Activated gamma-delta T cell treated with Interleukin-2 at 50 U/mL for 16 hours (primary cell): Measurements from ENCODE around the gene PICK1.

Source experiments
- DNase-seq: peaks from one replicate; pipeline ENCODE4 v3.0.0-alpha.2; 2020

The PICK1 gene

GRCh38 chr22:38051261-38051660 is 5.9 kb upstream of the PICK1 start:
- no peak for DNase-seq

DNA sequence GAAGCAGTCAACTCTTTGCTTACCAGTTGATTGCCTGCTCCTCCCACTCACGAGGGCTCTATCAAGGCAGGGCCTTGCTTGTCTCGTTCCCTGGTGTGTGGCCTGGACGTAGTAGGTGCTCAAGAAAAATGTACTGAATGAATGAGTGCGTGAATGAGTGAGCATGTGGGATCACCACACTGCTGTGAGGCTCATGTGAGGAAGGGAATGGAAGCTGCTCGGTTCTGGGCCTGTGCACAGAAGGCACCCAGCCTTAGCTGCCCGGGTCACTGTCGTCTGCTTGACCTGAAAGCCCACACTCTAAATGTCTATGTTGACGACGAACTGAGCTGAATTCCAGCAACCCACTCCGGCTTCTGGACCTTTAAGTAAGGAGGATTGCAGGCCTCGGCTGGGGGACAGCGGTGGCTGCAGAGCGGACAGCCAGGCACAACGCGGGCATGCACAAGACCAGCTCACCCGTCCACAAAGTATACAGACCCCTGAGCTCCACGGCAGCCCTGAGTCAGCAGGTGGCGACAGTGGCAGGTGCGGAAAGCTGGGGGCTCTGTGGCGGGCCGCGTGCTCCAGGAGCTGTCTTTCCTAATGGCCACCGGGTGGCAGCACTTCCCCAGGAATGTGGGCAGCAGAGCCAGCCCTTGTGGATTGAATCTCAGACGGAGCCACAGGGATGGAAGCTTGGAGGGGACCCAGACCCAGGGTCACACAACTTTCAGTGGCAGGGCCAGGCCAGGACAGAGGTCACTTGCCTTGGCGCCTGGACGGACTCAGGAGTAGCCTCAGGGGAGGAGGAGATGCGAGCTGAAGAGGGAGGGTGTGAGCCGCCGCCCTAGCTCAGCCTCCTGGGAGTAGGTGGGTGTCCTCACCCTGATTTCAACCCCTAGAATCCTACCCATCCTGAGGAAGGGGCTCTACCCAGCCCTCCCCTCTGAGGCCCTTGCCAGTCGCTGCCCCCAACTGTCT is 5.0 kb upstream of the PICK1 start:
- peak; percentile 81 for DNase-seq

GRCh38 chr22:38062791-38063190 is 5.6 kb downstream of the PICK1 start:
- no peak for DNase-seq

DNA sequence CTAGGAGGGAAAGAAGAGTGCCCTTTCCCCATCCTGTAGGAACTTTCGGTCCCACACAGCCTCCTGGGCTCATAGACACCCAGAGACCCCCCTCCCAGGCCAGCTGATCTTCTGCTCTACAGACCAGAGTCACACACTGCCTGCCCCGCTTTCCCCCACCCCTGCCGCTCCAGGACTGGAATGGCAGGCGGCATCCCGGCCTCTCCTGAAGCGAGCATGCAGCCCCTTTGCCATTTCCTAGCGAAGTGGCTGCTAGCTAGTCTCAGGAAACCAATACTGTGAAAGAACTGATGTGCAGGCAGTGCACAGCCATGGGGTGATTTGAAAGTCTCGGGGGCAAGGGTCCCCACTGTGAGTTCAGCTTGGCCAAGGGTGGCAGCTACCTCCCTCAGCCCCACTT is 8.3 kb downstream of the PICK1 start:
- DNase-seq = no peak

DNA sequence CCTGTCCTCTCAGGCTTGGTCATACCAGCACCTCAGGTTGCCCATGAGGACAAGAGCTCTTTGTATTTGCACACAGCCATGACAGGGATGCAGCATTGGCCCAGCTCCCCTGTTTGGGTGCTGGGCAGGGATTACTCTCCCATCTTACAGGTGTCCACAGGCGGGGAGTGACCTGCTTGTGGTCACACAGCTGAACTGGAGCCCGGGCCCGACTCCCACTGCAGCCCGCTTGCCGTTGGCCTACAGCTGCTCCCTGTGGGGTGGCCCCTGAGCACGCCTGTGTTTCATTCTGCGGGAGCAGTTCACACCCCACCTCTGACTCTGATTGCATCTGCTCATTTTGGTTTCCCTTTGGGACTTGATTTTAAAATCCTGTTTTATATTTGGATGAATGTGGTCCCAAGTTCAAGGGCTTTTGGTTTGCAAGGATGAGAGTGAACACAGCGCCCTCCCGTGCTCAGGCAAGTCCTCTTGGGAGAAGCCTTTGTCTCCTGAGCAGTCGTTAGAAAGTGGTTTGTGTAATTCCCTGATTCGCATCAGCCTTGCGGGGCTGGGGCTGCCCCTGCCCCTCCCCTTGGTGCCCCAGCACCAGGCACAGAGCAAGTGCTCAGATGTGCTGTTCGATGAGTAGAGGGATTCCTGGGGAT is 9.3 kb downstream of the PICK1 start:
- no peak for DNase-seq

DNA sequence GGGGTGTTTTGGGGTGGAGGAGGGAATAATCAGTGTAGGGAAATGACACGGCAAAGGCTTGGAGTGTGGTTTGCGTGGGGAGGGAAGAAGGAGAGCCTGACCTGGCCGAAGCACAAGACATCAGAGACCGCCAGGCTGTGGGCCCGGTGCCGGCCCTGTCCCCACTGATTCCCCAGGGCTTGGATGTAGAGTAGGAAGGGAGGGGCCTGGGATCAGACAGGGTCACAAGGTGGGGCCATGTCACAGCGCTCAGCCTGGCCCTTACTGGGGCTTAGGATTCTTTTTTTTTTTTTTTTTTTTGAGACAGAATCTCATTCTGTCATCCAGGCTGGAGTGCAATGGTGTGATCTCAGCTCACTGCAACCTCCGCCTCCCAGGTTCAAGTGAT is 9.8 kb downstream of the PICK1 start:
- no peak for DNase-seq

DNA sequence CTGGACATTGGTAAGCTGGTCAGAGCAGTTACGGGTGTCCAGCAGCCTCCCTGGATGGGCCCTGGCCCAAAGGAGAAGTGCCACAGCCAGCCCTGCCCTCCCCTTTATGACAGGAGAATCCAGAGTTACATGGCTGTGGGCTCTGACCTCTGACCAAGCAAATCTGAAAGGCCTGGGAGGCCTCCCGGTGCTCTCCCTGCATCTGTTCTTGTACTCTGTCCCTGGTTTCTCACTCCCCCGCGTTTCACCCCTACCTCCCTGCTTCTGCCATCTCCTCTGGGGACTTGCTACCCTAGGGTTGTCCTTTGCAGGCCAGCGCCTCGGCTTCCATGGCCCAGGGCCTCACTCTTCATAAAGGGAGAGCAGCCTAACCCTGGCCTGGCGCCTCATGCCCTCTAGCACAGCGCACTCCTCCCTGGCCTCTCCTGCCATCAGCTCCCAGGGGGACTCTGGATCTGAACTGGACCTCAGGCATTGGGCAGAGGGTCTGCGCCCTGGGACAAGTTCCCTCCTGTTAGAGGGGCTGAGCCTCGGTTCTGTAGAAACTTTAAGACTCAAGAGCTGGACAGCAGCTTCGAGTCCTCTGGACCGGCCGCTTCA is 10.7 kb downstream of the PICK1 start:
- no peak for DNase-seq

DNA sequence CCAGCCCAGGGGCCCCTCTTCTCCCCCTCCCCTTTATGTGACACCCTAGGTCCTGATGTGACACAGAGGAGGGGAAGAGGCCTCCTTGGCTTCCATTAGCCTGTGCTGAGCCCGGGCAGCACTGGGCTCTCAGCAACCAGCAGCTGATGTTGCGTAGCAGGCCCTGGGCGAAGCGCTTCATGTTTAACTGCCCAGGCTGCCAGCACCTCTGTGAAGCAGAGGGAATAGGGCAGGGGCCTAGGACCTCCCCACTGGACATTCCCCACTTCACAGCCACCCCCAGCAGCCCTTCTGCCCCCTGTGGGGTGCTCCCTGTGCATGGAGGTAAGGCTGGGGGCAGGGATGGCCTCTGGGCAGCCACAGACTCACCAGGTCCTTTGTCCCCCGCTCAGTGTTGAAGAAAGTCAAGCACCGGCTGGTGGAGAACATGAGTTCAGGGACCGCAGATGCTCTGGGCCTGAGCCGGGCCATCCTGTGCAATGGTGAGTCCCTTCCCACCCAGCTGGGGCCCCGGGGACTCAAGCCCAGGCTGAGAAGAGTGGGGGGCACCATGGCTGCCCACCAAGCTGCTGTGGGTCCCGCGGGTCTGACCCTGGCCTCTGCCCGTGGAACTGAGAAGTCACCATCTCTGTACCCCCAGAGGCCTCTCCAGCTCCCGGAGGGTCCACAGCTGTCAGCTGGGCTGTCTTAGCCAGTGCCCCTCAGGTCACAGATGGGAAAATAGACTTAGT is 11.6 kb downstream of the PICK1 start:
- no peak for DNase-seq

GRCh38 chr22:38069372-38070249 is 12.4 kb downstream of the PICK1 start:
- DNase-seq = no peak

DNA sequence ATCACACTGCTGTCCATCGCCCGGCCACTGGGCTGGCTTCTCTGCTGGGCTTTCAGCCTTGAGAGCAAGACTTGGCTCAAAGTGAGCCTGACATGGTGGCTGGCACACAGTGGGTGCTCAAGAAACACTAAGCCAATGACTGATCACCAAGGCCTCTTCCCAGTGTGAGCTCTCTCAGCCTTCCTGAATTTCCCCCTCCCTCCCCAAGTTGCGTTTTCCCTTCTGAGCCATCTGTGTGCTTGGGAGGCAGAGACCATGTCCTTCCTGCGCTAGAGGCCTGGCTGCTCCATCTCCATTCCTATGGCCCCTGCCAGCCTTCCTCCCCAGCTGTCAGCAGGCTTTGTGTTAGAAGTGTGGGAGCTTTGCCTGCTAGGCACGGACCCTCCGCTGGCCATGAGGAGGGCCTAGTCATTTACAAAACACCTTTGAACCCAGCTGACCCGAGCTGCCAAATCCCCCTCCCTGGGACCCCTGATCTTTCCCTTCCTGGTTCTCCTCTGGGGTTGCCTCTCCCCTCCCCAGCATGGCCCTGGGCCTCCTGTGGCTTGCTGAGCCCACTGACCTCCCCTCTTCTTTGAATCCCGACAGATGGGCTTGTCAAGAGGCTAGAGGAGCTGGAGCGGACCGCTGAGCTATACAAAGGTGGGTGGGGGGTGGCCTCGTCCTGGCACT is 13.2 kb downstream of the PICK1 start:
- DNase-seq = no peak

DNA sequence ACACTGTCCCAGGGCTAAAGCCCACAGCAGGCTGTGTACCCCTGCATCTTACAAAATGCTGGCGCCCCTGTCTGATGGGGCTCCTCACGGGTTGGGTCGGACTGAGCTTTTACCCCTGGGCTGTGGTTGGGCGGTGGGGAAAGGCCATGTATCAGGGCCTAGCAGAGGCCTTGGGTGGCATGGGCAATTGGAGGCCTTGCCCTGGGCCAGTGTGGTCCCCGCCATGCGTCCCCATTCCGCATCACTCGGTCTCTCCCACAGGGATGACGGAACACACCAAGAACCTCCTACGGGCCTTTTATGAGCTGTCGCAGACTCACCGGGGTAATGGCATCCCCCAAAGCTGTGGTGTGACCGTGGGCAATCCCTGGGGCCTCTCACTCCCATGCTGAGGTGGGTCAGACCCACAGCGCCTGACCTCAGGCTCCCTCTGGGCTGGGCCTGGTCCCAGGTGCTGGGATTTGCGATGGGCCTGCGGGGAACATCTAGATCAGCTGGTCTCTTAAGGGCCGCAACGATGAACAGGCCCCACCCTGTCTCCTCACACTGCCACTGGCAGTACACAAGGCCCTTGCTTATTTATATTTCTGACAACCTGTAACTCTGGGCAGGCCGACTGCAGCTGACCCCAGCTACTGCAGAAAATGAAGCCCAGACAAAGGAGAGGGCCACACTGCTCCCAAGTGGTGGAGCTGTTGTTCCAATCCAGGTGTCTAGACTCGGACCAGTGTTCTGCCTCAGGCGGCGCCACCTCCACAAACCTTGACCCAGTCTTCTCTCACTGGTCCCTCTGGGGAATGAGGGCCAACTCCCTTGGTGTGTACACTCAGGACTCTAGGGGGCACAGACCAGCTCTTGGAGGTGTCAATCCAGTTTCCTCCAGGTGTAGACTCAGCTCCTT is 14.5 kb downstream of the PICK1 start:
- DNase-seq = no peak

DNA sequence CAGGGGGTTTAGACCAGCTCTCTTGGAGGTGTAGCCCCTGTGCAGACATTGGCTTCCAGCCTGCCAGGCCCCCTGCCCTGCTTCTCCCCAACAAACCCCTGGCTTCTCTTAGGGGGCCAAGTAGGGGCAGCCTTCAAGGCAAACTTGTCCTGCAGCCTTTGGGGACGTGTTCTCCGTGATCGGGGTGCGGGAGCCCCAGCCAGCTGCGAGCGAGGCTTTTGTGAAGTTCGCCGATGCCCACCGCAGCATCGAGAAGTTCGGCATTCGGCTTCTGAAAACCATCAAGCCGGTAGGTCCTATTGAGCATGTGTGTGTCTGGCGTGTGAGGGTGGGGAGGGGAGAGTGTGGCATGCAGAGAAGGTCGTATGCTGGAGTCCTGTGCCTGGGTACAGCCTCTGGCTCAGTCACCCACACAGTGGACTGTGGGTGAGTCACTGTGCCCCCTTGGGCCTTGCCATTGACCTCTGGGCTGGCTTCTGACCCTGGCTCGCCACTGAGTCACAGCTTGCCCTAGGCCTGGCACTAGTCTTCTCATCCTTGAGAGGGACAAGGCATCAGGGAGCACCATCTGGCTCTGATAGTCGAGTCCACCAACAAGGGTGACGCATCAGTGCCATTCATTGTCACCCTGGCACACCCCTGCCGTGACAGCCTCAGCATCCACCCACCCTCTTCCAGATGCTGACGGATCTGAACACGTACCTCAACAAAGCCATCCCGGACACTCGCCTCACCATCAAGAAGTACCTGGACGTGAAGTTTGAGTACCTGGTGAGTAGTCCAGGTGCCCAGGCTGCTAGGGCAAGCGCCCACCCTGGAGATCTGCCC is 15.3 kb downstream of the PICK1 start:
- no peak for DNase-seq

DNA sequence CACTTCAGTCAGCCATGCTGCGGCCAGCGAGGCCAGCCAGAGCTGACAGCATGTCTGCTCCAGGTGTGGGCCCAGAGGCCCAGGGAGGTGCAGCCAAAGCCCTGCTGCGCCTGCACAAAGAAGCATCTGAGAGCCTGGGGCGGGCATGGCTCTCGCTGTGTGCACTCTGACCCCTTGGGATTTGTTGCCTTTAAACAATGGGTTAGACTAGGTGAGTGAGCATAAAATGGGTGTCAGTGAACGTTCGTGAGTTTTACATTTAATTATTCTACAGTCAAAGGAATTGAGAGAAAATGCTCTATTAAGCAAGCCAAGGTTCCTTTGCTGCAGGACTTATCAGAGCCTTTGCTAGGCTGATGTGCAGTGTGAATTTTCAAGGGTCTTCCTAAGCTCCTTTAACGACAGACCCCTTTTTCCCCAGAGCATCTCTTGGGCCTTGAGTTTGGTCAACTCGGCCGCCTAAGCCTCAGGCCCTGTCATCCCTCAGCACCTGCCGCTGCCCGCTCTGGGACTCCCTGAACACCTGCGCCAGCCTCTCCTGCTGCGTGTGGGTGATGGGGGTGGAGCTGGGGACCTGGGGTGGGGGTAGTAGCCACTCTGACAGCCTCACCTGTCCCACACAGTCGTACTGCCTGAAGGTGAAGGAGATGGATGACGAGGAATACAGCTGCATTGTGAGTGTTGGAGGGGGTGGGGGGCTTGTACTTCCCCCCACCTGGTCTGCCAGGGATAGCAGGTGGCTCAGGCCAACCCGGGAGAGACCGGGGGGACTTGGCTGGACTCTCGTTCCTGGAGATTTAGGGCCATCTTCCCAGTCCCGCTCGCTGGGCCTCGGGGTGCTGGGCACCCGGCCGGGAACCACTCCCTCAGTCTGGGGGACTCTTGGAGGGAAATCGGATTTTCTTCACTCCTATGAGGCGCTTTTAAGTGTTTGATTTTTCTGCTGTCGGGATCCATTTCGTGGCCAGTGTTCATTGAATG is 16.2 kb downstream of the PICK1 start:
- no peak for DNase-seq

DNA sequence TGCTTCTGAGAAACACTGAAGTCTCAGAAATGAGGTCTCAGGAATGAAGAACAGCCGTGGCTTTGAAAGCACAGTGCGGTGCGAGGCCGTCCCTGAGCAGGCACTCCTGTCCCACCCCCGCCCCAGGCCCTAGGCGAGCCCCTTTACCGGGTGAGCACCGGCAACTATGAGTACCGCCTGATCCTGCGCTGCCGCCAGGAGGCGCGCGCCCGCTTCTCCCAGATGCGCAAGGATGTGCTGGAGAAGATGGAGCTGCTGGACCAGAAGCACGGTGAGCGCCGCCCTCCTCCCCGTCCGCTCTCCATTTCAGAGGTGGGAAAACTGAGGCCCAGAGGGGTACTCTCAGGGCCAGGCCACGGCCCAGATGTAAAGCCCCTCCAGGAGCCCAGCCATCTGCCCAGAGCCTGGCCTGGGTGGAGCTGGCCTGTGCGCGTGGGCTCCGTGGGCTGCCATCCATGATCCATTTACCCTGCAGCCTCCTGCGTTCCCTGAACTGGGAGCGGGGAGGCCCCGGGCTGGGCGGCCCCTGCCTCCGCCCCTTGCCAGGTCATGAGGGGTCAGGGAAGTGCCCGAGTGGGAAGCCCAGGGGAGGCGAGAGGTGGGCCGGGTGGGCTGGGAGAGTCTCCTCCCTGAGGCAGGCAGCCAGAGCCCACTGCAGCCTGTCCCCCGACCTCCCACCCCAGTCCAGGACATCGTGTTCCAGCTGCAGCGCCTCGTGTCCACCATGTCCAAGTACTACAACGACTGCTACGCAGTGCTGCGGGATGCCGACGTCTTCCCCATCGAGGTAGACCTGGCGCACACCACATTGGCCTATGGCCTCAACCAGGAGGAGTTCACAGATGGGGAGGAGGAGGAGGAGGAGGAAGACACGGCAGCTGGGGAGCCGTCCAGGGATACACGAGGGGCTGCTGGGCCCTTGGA is 17.2 kb downstream of the PICK1 start:
- DNase-seq = no peak

DNA sequence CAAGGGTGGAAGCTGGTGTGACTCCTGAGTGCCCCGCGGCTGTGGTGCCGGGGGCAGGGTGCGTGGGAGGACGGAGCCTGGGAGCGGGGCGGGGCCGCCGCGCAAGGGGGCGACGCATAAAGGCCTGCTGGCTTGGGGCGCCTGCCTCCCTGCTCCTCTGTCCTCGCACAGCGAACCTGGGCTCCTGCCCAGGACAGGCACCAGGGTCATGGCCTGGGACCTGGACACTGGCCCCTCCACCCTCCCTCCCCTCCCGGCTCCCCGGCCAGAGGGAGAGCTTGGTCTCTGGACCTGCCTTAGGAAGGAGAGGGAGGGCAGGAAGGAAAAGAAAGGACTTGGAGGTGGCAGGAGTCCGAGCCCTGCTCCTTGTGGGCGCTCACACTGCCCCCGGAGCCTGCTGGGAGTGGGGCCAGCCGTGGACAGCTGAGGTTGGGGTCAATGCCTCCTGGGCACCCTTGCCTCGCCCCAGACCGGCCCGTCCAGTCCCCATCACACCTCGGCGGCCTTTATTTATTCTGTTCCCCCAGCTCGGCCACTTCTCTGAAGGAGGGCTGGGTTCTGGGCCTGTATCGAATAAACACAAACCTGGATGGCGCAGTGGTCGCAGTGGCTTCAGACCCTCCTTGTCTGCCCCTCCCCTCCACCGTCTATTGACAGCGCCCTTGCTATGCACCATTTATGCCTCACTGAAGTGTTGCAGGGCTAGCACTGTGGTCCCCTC is 18.1 kb downstream of the PICK1 start:
- DNase-seq = no peak

GRCh38 chr22:38075961-38076360 is 18.8 kb downstream of the PICK1 start:
- no peak for DNase-seq
